Measurements from ENCODE around the gene CFAP119. TPM values are rescaled to one million over a fixed set of nuclear protein-coding genes. Genes with fewer than 3 reads are reported as not detected.
A peak's percentile ranks its signal among the peaks of the same experiment; 100 is the strongest.

CFAP119 gene
- total RNA-seq, 3 donors from 2014 or later (not counting 1 experiment from before 2014, with no cell fraction given) = 3.4 to 5.1 (median 4.9) TPM

- H3K27ac ChIP-seq (ENCODE audit: low read length) = no peak overlapping the region
- no peaks in the 10 kb centered on the region for H3K9me3 Mint-ChIP-seq
- intact Hi-C loops (cut with micrococcal nuclease) = no loop called here
These were observed 13.7 kb upstream of the CFAP119 start for GRCh38 chr16:30775392-30776188.

GRCh38 chr16:30775131-30775391, 13.2 kb upstream of the CFAP119 start:
- Mint-ChIP-seq H3K36me3 (peaks cover 11% of the 10 kb centered on the region), H3K9me3 (no peaks in the 10 kb centered on the region), H3K4me1 (peaks cover 29 to 38% of the 10 kb centered on the region in 2 donors), H3K27ac (peak overlapping the region in 1 of 2 donors; percentile 77), H3K27me3 (ENCODE audit: low read depth in 2 of 2) (peaks cover 0 to 9% of the 10 kb centered on the region in 2 donors), H3K4me3 (peak overlapping the region; percentile 86)
- TF ChIP-seq CTCF (IDR thresholded peaks at IDR 0.05) = no peak
- Histone ChIP-seq H3K36me3 (ENCODE audit: control insufficient read depth, insufficient read depth, low read length) (peaks cover 33% of the 10 kb centered on the region), H3K4me1 (ENCODE audit: control insufficient read depth, insufficient read depth, low read length) (peaks cover 19% of the 10 kb centered on the region), H3K4me3 (ENCODE audit: low read length) (peak overlapping the region; percentile 32), H3K27ac (ENCODE audit: low read length) (no peak overlapping the region), H3K9me3 (ENCODE audit: control insufficient read depth, insufficient read depth, low read length) (no peaks in the 10 kb centered on the region), H3K27me3 (ENCODE audit: control insufficient read depth, insufficient read depth, low read length) (no peaks in the 10 kb centered on the region)
- no peak for ATAC-seq
- WGBS (ENCODE audit: insufficient coverage) = 25% methylated on average over 15 of the region's 15 CpGs
- DNase-seq = no peak
- intact Hi-C loops (cut with micrococcal nuclease) = no loop called here

More at GRCh38 chr16:30775392-30776188, 13.7 kb upstream of the CFAP119 start:
- peaks cover 0 to 9% of the 10 kb centered on the region in 2 donors for H3K27me3 Mint-ChIP-seq (ENCODE audit: low read depth in 2 of 2)
- Histone ChIP-seq H3K9me3 (ENCODE audit: control insufficient read depth, insufficient read depth, low read length) (no peaks in the 10 kb centered on the region), H3K27me3 (ENCODE audit: control insufficient read depth, insufficient read depth, low read length) (no peaks in the 10 kb centered on the region), H3K36me3 (ENCODE audit: control insufficient read depth, insufficient read depth, low read length) (peaks cover 29% of the 10 kb centered on the region), H3K4me3 (ENCODE audit: low read length) (peak overlapping the region; percentile 32), H3K4me1 (ENCODE audit: control insufficient read depth, insufficient read depth, low read length) (peaks cover 19% of the 10 kb centered on the region)
- WGBS (ENCODE audit: insufficient coverage) = under 1% methylated on average over 81 of the region's 81 CpGs
- peaks cover 11% of the 10 kb centered on the region for H3K36me3 Mint-ChIP-seq
- ATAC-seq (peak; percentile 70 to 76 (median 73)), DNase-seq (peak in 1 of 2 donors; percentile 67)
- H3K4me3 Mint-ChIP-seq = peak overlapping the region; percentile 86
- TF ChIP-seq CTCF (IDR thresholded peaks at IDR 0.05) = no peak
- H3K27ac Mint-ChIP-seq = peak overlapping the region; percentile 18 to 77
- H3K4me1 Mint-ChIP-seq = peaks cover 29 to 38% of the 10 kb centered on the region in 2 donors

- H3K4me1 Mint-ChIP-seq = peaks cover 29 to 38% of the 10 kb centered on the region in 2 donors
- no peak overlapping the region for H3K27ac ChIP-seq (ENCODE audit: low read length)
- H3K27ac Mint-ChIP-seq = peak overlapping the region in 1 of 2 donors; percentile 77
- peaks cover 36% of the 10 kb centered on the region for H3K36me3 ChIP-seq (ENCODE audit: control insufficient read depth, insufficient read depth, low read length)
- no peaks in the 10 kb centered on the region for H3K9me3 Mint-ChIP-seq
- H3K27me3 Mint-ChIP-seq (ENCODE audit: low read depth in 2 of 2) = peaks cover 0 to 9% of the 10 kb centered on the region in 2 donors
- 71% methylated on average over 8 of the region's 8 CpGs for WGBS (ENCODE audit: insufficient coverage)
- peak overlapping the region; percentile 86 for H3K4me3 Mint-ChIP-seq
- H3K36me3 Mint-ChIP-seq = peaks cover 11% of the 10 kb centered on the region
- peaks cover 19% of the 10 kb centered on the region for H3K4me1 ChIP-seq (ENCODE audit: control insufficient read depth, insufficient read depth, low read length)
- H3K27me3 ChIP-seq (ENCODE audit: control insufficient read depth, insufficient read depth, low read length) = no peaks in the 10 kb centered on the region
- no peaks in the 10 kb centered on the region for H3K9me3 ChIP-seq (ENCODE audit: control insufficient read depth, insufficient read depth, low read length)
- intact Hi-C loops (cut with micrococcal nuclease) = no loop called here
- no peak overlapping the region for H3K4me3 ChIP-seq (ENCODE audit: low read length)
- peak in 1 of 3 donors; percentile 1 for ATAC-seq
- DNase-seq = no peak
- TF ChIP-seq CTCF (IDR thresholded peaks at IDR 0.05) = no peak
These were observed 12.7 kb upstream of the CFAP119 start for GRCh38 chr16:30774367-30775130.
